NCI-H510A treated with DMSO at 0.1 percent for 48 hours (cell line): ENCODE results near the gene P3H3.
"Not testable (repeated sequence)": the region's sequence is repeated elsewhere in the genome, so short reads cannot be mapped to it uniquely, and the experiment has no call there.

Source experiments
- DNase-seq: peaks from one replicate; lab custom pipeline; 2025; lab: John Stamatoyannopoulos, UW

P3H3 gene

DNA sequence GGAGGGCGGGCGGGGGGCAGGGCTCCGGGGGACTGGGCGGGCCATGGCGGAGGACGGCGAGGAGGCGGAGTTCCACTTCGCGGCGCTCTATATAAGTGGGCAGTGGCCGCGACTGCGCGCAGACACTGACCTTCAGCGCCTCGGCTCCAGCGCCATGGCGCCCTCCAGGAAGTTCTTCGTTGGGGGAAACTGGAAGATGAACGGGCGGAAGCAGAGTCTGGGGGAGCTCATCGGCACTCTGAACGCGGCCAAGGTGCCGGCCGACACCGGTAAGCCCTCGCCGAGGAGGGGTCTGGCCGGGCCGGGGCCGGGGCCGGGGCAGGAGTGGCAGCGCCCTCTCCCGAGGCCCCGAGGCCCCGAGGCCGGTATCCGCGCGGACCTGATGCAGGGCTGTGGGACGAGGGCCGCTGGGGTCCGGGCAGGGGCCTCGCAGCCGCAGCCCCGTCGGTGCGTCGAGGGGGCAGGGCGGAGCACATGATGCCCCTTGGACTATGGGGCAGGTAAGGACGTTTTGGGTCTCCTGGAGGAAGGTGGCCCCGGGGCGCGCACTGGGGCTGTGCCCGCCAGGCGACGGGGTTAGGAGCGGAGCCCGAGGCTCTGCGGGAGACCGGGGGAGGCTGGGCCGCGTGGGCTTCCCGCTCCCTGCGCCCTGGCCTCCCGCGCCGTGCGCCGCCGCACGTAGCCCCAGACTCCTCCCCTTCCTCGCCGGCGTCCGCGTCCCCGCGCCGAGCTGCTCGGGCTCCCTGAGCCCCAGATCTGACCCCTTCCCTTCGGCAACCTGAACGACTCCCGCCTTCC lies 39.4 kb downstream of the P3H3 start, which contains the start of gene TPI1:
Gene TPI1, plus strand, starts transcription at position 119 of the 798 bp plus-strand sequence. Its CDS starts 36 bp downstream, at position 155.
- DNase-seq = peak; percentile 47

DNA sequence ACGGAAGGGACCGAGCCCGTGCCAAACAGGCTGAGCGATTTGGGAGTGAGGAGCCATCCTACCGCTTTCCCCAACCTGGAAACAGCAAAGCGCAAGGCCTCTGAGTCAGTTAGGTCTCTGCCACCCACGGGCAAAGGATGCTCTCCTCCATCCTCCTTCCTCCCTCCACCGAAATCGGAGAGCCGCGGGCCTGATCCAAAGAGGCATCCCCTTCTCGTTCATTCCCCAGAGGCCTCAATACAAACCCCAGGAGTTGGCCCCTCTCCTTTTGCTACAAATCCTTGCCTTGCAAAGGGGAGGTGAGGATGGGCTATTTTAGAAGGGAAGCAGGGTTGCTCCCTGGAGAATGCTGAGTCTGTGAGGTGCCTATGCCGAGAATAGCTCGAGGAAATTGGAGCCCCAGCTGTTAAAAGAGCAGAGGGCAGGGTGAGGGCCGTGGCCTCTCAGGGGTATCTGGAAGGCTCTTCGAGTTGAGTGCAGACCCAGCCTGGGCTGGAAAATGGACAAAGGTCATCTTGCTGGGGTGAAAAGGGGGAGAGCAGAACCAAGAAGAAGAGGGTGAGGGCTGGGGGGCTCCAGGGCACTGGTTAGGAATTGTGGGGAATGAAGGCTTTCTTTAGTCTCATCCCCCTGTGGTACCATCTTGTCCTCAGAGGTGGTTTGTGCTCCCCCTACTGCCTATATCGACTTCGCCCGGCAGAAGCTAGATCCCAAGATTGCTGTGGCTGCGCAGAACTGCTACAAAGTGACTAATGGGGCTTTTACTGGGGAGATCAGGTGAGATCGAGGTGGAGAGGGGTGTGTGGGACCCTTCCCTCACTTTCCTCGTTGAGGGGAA lies 40.2 kb downstream of the P3H3 start:
- no peak for DNase-seq

DNA sequence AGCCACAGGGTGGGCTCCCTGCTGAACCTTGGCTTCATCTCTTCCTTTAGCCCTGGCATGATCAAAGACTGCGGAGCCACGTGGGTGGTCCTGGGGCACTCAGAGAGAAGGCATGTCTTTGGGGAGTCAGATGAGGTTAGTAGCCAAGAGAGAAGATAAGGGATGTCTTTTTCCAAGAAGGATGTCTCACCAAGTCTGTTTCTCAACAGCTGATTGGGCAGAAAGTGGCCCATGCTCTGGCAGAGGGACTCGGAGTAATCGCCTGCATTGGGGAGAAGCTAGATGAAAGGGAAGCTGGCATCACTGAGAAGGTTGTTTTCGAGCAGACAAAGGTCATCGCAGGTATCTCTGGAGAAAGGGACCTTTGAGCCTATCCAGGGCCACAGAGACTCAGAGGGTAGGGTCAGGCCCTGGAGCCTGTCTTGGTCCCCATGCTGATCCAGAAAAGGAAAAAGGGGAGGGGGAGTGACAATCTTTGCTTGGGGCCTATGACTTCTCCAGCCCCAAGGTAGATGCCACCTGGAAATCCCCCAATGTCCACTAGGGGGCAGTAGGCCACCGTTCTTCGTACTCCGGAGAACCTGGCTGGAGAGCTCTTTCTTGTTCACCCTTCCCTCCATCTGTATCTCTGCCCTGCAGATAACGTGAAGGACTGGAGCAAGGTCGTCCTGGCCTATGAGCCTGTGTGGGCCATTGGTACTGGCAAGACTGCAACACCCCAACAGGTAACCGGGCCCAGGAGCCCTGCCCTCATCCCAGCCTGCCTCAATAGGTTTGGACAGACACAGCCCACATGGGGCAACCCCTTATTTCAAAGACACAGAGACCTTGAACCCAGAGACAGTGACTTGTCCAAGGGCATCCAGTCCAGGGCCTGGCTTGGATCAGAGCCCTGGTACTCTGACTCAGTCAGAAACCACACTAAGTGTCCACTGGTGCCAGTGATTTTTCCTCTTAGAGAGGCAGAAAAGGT lies 41.1 kb downstream of the P3H3 start:
- DNase-seq = peak; percentile 51

- DNase-seq = not testable (repeated sequence)
These were observed 42.1 kb downstream of the P3H3 start for GRCh38 chr12:6870304-6870703.

GRCh38 chr12:6871052-6871957 lies 43.1 kb downstream of the P3H3 start:
- DNase-seq = peak; percentile 31

GRCh38 chr12:6872073-6873048 lies 44.2 kb downstream of the P3H3 start:
- peak; percentile 40 for DNase-seq

GRCh38 chr12:6873094-6874014 lies 45.1 kb downstream of the P3H3 start, which contains the start of gene SPSB2:
Gene SPSB2, minus strand, starts transcription at chr12:6873303. Its CDS starts 402 bp downstream, at chr12:6872901.
- peak; percentile 81 for DNase-seq

GRCh38 chr12:6874015-6874368 lies 45.8 kb downstream of the P3H3 start:
- not testable (repeated sequence) for DNase-seq

DNA sequence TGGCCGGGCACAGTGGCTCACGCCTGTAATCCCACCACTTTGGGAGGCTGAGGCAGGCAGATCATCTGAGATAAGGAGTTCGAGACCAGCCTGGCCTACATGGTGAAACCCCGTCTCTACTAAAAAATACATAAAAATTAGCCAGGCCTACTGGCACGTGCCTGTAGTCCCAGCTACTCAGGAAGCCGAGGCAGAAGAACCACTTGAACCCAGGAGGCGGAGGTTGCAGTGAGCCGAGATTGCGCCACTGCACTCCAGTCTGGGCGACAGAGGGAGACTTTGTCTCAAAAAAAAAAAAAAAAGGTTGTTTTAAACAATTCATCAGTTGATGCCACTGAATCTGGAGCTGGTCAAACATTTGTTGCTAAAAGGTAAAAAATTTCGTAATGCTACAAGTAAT lies 51.6 kb downstream of the P3H3 start:
- not testable (repeated sequence) for DNase-seq

- no peak for DNase-seq
These were observed 55.0 kb downstream of the P3H3 start for GRCh38 chr12:6883252-6883651.

GRCh38 chr12:6883683-6884082 lies 55.5 kb downstream of the P3H3 start:
- no peak for DNase-seq

- DNase-seq = no peak
These were observed 56.3 kb downstream of the P3H3 start for GRCh38 chr12:6884539-6884938.

- DNase-seq = not testable (repeated sequence)
These were observed 58.2 kb downstream of the P3H3 start for GRCh38 chr12:6886206-6886999.

GRCh38 chr12:6887460-6887859 lies 59.3 kb downstream of the P3H3 start:
- no peak for DNase-seq

- no peak for DNase-seq
These were observed 60.2 kb downstream of the P3H3 start for GRCh38 chr12:6888360-6888759.

DNA sequence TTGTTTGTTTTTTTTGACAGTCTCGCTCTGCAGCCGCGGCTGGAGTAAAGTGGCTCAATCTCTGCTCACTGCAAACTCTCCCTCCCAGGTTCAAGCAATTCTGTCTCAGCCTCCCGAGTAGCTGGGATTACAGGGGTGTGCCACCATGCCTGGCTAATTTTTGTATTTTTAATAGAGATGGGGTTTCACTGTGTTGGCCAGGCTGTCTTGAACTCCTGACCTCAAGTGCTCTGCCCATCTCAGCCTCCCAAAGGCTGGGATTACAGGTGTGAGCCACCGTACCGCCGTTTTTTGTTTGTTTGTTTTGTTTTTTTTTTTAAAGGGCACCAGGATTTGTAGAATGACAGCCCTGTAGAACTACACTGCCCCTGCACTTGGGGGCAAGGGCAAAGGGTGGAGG lies 60.6 kb downstream of the P3H3 start:
- not testable (repeated sequence) for DNase-seq
